HG03103 (cell line): ENCODE data around the gene PARD6B.

ENCODE experiments used
- ATAC-seq: cut with Tn5 transposase; IDR thresholded peaks from one replicate; pipeline ENCODE4 v1.9.1; 2021; ENCODE audit warnings: low read depth; ENCODE audit not compliant: unreplicated experiment

PARD6B gene

DNA sequence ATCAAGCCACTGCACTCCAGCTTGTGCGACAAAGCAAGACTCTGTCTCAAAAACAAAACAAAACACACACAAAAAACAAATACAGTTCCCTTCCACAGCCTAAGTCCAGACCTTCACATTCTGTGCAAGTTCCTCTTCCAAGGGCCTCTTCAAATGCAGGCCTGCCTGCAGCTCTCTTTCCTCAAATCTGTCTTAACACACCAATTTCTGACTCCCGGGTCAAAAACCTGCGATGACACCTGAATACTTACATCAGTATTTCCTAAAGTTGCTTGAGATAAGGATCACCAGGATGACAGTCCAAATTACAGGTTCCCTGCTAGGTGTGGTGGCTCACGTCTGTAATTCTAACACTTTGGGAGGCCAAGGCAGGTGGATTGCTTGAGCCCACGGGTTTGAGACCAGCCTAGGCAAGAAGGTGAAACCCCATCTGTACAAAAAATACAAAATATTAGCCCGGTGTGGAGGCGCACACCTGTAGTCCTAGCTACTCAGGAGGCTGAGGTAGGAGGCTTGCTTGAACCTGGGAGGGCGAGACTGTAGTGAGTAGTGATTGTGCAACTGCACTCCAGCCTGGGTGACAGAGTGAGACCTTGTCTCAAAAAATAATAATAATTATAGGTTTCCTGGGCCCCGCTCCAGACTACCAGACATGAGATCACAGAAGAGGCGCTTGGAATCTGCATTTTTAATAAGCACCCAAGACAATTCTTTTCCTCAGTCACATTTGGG, 8.8 kb upstream of the PARD6B start:
- no peak for ATAC-seq

GRCh38 chr20:50723672-50724071, 7.7 kb upstream of the PARD6B start:
- ATAC-seq = no peak

GRCh38 chr20:50724112-50724725, 7.2 kb upstream of the PARD6B start:
- no peak for ATAC-seq

- no peak for ATAC-seq
Measured at GRCh38 chr20:50724851-50725723, 6.3 kb upstream of the PARD6B start.

DNA sequence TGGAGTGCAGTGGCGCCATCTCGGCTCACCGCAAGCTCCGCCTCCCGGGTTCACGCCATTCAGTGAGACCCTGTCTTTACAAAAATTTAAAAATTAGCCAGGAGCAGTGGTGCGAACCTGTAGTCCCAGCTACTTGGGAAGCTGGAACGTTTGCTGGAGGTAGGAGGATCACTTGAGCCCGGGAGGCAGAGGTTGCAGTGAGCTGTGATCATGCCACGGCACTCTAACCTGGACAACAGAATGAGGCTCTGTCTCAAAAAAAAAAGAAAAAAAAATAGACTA, 5.7 kb upstream of the PARD6B start:
- ATAC-seq = no peak

DNA sequence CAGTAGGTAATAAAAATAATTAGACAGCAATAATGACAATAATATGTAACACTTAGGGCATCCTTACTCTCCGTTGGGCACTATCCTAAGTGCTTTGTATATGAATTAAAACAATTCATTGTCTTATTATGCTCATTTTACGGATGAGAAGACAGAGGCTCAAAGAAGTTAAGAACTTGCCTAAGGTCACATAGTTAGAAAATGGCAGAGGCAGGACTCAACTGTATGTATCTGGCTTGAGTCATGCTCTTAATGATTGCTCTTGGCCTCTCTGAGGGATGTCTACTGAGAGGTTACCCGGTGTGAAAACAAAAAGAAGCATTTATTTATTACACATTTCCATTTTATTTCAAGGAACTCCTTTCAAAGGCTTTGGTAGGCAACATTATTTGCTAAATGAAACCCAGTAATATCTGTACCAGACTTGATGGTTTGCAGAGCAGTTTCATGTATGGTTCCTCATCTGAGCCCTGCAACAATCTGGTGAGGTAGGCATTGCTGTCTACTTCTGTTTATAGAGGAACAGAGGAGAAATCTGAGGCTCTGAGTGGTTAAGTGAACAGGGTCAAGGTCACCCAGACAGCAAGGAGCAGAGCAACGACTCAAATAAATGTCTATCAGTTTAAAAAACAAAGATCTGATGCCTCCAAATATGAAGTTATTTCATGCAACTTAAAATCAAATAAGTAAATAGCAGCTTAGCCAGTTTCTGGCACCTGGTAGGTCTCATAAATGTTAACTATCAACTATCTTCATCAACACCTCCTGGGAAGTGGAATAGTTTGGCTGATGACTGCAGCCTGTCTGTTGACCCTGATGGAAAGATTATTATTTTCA, 4.2 kb upstream of the PARD6B start:
- ATAC-seq = no peak

DNA sequence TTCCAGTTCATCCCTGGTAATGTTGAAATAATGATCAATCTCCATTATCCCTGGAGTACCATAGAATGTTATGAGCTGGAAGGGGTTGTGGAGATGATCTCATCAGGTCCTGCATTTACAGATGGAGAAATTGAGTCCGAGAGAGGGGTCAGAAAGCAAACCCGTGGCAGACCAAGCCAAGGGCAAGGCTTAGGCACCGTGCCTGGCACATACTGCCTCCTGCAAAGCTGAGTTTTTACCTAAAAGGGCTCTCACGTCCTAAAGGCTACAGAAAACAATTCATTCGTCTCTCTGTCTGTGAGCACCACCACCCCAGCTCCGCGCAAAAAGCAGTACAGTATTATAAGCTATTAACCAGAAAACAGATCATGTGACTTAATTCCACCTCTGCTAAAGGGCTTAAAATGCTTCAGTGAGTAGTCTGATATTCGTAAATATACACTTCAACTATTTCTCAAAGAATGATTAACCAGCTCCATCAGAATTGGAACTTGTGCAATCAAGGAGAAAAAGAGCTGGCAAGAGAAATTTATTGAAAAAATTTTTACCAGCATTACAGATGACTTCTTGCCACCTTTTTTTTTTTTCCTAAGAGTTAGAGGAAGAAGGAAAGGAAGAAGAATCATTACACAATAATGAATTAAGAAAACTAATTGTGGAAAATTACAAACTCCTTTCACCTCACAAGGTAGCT, 3.4 kb upstream of the PARD6B start:
- no peak for ATAC-seq

- ATAC-seq = no peak
Measured at GRCh38 chr20:50728486-50728980, 2.8 kb upstream of the PARD6B start.

- ATAC-seq = no peak
Measured at GRCh38 chr20:50728981-50729874, 2.2 kb upstream of the PARD6B start.

DNA sequence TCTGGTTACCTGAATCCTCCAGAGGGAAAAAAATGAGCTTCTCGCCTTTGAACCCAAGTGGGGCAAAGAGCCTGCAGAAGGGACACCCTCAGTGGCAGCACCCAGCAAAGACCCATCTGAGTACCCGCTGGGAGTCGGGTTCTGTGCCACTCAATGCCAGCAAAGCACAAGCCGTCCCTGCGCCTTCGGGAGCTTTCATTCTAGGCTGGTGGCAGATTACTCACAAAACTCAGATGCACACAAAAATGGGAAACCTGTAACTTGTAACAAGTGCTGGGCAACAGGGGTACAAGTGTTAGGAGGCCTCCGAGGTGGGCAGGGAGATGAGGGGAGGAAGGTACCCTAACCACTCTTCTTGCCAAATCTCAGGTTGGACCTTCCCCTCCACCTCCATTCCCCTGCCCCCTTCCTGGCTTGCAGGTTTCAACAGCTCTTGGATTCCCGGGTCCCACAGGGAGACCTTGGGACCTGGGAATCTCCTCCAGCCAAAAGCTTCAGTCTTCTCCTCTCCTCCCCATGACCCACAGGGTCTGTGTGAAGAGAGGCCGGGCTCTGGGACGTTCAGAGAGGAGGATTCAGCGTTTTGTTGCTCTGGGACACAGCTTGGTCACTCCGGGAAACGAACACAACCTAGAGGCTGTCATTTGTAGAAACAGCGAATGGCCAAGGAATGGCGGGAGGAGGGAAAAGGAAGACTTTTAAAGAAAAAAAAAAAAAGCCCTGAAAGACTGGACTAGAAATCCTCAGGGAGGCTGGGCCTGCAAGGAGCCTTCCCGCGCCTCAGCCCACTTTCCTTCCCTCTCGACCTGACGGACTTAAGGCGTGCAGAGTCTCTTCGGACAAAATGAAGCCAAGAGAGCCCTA, 1.2 kb upstream of the PARD6B start:
- ATAC-seq = no peak

- no peak for ATAC-seq
Measured at GRCh38 chr20:50730765-50731054, 670 bp upstream of the PARD6B start.

- ATAC-seq = no peak
Measured at GRCh38 chr20:50731930-50732690, 730 bp downstream of the PARD6B start.

- no peak for ATAC-seq
Measured at GRCh38 chr20:50733644-50734349, 2.4 kb downstream of the PARD6B start.

- ATAC-seq = no peak
Measured at GRCh38 chr20:50734730-50735679, 3.6 kb downstream of the PARD6B start.

DNA sequence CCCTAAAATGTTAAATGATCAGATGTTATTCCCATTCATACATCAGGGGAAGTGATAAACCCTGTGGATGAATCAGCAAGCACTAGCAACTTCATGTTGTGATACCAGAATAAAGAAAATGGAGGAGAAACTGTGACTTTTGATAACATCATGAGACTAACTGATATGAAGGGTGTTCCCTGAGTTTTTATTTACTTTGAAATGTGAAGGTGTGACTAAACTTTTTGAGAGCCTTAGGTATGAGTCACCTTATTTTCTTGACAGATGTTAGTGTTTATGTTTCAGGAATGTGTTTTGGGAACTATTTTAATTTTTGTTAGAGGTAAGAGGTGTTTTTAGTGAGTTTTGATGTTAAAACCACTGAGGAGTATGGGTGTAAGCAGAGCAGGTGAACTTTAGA, 4.4 kb downstream of the PARD6B start:
- ATAC-seq = no peak

DNA sequence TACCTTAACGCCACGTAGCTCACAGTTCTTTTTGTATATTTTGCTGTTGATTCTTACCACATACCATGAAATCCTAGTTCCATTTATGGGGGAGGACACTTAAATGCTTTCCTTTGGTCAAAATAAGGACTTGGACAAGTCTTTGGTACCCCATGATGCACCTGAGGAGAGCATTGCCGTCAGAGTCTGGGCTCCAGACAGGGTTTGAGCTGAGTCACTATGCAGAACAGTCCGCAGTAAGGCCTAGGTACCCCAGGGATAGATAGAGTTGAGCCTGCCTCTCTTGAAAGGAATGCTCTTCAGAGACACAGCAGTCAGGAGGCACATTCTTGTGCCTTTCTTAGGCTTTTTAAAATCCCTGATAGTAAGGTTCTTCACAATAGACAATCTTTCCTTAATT, 6.0 kb downstream of the PARD6B start:
- no peak for ATAC-seq
